ENCODE results near the gene HNRNPUL1.

- no peak for TF ChIP-seq CTCF (optimal IDR thresholded peaks at IDR 0.05 in 1 of 3, IDR thresholded peaks at IDR 0.05 in 1 of 3, conservative IDR thresholded peaks at IDR 0.05 in 1 of 3; ENCODE audit: extremely low read depth in 1 of 3, insufficient read depth in 2 of 3, low read length in 3 of 3)
- no peak for TF ChIP-seq EZH2 (IDR thresholded peaks at IDR 0.05; ENCODE audit: low read length)
These were observed 35.5 kb downstream of the HNRNPUL1 start for GRCh38 chr19:41299755-41300089.
